Fibroblast of skin of abdomen (primary cell): ENCODE data around the gene SP140.
"Not testable (repeated sequence)": the region's sequence is repeated elsewhere in the genome, so short reads cannot be mapped to it uniquely, and the experiment has no call there.

ENCODE experiments used
- DNase-seq: peaks from one replicate; pipeline ENCODE4 v3.0.0-alpha.2; 2013

Gene SP140

GRCh38 chr2:230295192-230295591 is 69.7 kb downstream of the SP140 start:
- DNase-seq = no peak

GRCh38 chr2:230296917-230297316 is 71.4 kb downstream of the SP140 start:
- DNase-seq = no peak

- DNase-seq = no peak
These were observed 74.1 kb downstream of the SP140 start for GRCh38 chr2:230299618-230300017.

- DNase-seq = no peak
These were observed 80.1 kb downstream of the SP140 start for GRCh38 chr2:230305416-230306275.

- DNase-seq = no peak
These were observed 80.9 kb downstream of the SP140 start for GRCh38 chr2:230306474-230306873.

- no peak for DNase-seq
These were observed 81.9 kb downstream of the SP140 start for GRCh38 chr2:230307485-230307884.

- DNase-seq = no peak
These were observed 83.0 kb downstream of the SP140 start for GRCh38 chr2:230308402-230309000.

GRCh38 chr2:230310792-230311191 is 85.3 kb downstream of the SP140 start:
- DNase-seq = not testable (repeated sequence)

GRCh38 chr2:230311634-230312033 is 86.1 kb downstream of the SP140 start:
- DNase-seq = not testable (repeated sequence)

- DNase-seq = peak; percentile 9
These were observed 87.1 kb downstream of the SP140 start for GRCh38 chr2:230312638-230313037.

- no peak for DNase-seq
These were observed 91.8 kb downstream of the SP140 start for GRCh38 chr2:230317366-230317765.

- no peak for DNase-seq
These were observed 92.9 kb downstream of the SP140 start for GRCh38 chr2:230318190-230319121.

GRCh38 chr2:230319211-230319862 is 93.8 kb downstream of the SP140 start:
- DNase-seq = no peak

GRCh38 chr2:230321031-230321430 is 95.5 kb downstream of the SP140 start:
- no peak for DNase-seq

- no peak for DNase-seq
These were observed 97.2 kb downstream of the SP140 start for GRCh38 chr2:230322561-230323384.

- DNase-seq = no peak
These were observed 98.0 kb downstream of the SP140 start for GRCh38 chr2:230323385-230324106.

- no peak for DNase-seq
These were observed 99.0 kb downstream of the SP140 start for GRCh38 chr2:230324503-230324902.

- DNase-seq = no peak
These were observed 100.0 kb downstream of the SP140 start for GRCh38 chr2:230325316-230326243.
